Measurements from ENCODE around the gene EDIL3.

Gene EDIL3

DNA sequence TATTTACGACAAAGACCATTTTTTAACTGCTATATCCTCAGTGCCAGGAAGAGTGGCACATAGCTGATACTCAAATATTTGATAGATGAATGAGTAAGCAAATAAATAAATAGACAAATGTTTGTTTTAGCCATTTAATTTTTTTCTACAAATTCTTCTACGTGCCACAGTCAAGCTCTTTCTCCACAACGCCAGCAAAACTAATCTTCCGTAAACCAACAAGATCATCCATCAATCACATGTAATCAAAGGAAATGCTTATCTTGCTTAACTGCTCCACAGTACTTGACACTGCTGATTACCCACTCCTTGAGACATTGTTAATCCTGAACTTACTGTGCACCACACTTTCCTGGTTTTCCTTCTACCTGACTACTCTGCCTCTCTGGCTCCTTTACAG lies 136.7 kb downstream of the EDIL3 start:
- H3K4me3 ChIP-seq (ENCODE audit: low read length) = no peak overlapping the region
- no peak for TF ChIP-seq ZNF274 (IDR thresholded peaks at IDR 0.05; ENCODE audit: low read depth, low read length)

DNA sequence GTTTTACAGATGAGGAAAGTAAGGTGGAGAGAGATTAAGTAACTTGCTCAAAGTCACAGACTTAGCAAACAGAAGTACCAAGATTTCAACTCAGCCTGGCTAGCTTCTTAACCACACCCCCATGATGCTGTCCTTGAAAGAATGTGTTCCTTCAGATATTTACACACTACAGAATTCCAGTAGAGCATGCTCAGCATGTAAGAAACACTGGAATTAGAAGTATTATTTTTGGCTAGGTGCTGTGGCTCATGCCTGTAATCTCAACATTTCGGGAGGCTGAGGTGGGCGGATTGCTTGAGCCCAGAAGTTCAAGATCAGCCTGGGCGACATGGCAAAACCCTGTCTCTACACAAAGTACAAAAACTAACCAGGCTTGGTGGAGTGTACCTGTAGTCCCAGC lies 142.4 kb downstream of the EDIL3 start:
- no peak overlapping the region for H3K4me3 ChIP-seq (ENCODE audit: low read length)
- no peak for TF ChIP-seq ZNF274 (IDR thresholded peaks at IDR 0.05; ENCODE audit: low read depth, low read length)

DNA sequence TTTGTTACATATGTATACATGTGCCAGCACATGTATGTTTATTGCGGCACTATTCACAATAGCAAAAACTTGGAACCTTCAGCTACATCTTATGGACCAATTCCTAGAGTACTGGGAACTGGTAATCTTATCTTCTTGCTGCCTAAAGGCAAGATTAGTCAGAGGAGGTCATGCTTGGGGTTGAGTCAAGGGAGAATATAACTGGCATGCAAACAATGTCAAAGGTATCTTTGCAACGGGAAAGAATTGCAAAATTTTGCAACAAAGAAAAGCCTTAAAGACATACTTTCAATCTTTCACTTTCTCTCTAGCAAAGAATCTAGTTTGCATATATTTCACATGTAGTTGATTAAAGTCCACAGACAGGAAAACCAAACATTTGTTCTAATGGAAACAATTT lies 145.2 kb downstream of the EDIL3 start:
- no peak for TF ChIP-seq ZNF274 (IDR thresholded peaks at IDR 0.05; ENCODE audit: low read depth, low read length)
- H3K4me3 ChIP-seq (ENCODE audit: low read length) = no peak overlapping the region

DNA sequence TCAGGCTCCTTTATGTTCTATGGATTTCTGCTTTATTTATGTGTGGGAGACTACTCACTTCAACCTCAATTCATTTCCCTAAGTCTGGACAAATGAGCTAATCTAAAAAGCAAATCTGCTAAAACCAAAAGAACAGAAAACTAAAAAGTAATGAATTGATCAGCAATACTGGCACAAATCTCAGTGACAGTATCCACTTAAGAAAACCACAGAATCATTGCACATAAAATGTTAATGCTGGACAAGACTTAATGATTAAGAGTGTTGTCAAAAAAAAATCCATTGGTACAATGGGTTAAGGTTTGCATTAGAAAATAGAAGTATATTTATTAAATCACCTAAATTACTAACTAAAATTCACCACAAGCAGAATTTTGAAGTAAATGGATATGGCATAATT lies 147.6 kb downstream of the EDIL3 start:
- no peak overlapping the region for H3K4me3 ChIP-seq (ENCODE audit: low read length)
- no peak for TF ChIP-seq ZNF274 (IDR thresholded peaks at IDR 0.05; ENCODE audit: low read depth, low read length)

DNA sequence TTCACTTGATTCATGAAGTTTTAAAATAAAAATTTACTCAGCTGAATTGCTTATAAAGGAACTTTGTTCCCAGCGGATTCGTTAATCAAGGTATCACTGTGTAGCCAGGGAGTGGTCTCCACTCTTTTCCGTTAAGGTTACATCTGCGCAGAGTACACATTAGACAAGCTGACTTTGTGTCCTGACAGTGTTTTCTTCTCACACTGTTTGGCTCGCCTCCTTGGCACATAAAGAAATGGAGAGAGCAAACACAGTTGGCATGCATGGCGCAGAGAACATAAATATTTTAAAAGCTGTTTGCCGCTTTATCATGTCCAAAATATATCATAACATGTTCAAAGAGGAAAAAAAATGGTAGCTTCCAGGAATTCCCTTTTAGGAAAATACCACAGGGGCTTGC lies 153.2 kb downstream of the EDIL3 start:
- no peak for TF ChIP-seq ZNF274 (IDR thresholded peaks at IDR 0.05; ENCODE audit: low read depth, low read length)
- H3K4me3 ChIP-seq (ENCODE audit: low read length) = no peak overlapping the region

DNA sequence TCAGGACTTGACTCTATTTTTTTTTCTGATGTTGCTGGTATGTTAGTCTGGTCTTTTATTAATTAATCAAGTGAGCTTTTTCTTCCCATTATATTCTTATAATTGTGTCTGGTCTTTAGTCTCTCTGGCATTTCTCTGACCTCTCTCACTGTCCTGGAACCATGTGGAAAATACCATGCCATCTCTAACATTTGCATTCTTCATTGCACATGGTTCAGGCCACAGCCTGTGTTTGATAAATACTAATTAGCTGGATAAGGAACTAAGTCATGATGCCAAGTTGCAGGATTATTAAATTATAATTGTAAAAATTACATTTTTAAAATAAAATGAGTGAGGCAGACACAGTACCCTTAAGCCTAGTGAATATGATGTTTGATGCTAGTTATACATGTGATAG lies 155.6 kb downstream of the EDIL3 start:
- no peak overlapping the region for H3K4me3 ChIP-seq (ENCODE audit: low read length)
- no peak for TF ChIP-seq ZNF274 (IDR thresholded peaks at IDR 0.05; ENCODE audit: low read depth, low read length)

DNA sequence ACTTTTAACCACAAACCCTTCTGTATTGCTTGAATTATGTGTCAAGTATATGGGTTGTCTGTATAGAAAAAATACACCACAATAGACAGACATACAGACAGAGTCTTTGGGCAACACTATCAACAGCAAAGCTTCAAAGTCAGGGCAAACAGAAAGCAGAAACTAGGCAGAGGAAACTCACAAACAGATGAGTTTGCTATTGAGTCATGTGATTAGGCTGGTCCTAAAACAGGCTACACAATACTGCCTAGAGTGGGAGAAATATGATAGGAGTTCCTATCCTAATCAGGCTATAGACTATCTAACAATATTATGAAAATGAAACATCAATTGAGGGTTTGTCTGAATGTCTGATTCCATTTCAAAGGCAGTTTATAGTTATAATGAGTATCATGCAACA lies 156.4 kb downstream of the EDIL3 start:
- H3K4me3 ChIP-seq (ENCODE audit: low read length) = no peak overlapping the region
- no peak for TF ChIP-seq ZNF274 (IDR thresholded peaks at IDR 0.05; ENCODE audit: low read depth, low read length)

DNA sequence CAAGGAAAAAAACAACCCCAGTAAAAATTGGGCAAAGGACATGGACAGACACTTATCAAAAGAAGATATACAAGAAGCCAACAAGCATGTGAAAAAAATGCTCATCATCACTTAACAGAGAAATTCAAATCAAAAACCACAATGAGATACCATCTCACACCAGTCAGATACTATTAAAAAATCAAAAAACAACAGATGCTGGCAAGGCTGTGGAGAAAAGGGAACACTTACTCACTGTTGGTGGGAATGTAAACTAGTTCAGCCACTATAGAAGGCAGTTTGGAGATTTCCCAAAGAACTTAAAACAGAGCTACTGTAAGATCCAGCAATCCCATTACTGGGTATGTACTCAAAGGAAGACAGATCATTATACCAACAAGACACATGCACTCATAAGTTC lies 157.4 kb downstream of the EDIL3 start:
- no peak for TF ChIP-seq ZNF274 (IDR thresholded peaks at IDR 0.05; ENCODE audit: low read depth, low read length)
- H3K4me3 ChIP-seq (ENCODE audit: low read length) = no peak overlapping the region

DNA sequence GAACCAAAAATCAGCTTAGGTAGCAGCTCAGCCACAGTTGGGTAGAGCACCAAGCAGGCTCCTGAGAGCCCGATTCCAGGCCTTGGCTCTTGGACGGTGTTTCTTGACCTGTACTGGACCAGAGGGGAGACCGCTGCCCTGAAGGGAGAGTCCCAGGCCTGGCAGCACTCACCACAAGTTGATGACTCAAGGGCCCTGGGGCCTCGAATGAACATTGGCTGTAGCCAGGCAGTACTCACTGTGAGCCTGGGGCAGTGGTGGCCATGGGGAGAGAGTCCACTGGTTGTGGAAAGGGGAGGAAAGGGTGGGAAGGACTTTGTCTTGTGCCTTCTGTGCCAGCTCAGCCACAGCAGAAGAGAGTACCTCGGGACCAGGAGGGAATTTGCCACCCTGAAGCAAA lies 166.1 kb downstream of the EDIL3 start:
- no peak overlapping the region for H3K4me3 ChIP-seq (ENCODE audit: low read length)
- no peak for TF ChIP-seq ZNF274 (IDR thresholded peaks at IDR 0.05; ENCODE audit: low read depth, low read length)

DNA sequence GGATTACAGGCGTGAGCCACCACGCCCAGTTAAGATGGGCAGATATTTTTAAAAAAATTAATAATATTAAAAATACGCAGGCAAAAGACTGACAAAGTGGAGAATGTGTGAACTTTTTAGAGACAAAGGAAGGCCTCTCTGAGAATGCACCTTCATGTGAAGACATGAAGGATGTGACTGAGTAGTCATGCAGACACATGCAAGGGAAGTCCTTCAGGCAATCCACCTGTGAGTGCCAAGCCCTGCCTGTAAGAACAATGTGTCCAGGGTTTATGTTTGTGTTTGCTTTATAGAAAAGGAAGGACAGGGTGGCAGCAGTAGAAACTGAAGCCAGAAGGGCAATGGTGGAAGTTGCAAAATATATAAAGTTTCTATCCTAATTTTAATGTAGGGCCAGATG lies 169.2 kb downstream of the EDIL3 start:
- no peak for TF ChIP-seq ZNF274 (IDR thresholded peaks at IDR 0.05; ENCODE audit: low read depth, low read length)

DNA sequence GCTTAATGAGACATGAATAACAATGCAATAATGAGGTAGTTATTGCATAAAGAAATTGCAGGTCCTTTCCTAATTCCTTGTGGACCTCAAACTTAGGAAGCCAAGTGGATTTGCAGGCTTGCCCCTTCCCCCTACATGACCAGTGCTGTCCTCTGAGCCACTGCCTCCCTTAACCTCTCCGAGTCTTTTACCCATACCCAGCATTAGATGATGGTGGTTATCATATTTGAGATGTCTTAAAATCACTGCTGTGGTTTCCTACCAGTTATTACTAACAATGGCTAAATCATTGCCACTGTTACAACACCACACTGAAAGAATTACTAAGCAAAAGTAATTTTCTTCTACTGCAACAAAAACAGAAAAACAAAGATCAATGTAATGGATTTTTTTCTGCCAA lies 170.8 kb downstream of the EDIL3 start:
- no peak for TF ChIP-seq ZNF274 (IDR thresholded peaks at IDR 0.05; ENCODE audit: low read depth, low read length)
- H3K4me3 ChIP-seq (ENCODE audit: low read length) = no peak overlapping the region

More for the DNA sequence above, 169.2 kb downstream of the EDIL3 start:
- no peak overlapping the region for H3K4me3 ChIP-seq (ENCODE audit: low read length)

DNA sequence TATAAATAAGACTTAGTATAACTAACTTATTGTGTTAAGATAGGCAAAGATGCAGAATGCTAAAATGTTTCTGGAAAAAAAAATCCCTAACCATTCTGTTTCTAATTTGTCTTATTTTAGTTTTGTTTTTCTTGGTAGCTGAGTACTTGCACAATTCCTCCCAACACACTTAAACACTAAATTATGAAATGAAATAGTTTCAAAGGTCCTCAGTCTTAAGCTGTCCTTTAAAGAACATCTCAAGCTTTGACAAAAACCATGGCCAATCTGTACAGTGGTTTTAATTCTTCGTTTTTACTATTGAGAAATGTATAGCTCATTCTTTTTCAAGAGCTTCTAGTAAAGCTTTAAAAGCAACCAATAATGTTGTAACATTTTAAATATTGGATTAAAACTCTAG lies 171.5 kb downstream of the EDIL3 start:
- H3K4me3 ChIP-seq (ENCODE audit: low read length) = no peak overlapping the region
- no peak for TF ChIP-seq ZNF274 (IDR thresholded peaks at IDR 0.05; ENCODE audit: low read depth, low read length)

DNA sequence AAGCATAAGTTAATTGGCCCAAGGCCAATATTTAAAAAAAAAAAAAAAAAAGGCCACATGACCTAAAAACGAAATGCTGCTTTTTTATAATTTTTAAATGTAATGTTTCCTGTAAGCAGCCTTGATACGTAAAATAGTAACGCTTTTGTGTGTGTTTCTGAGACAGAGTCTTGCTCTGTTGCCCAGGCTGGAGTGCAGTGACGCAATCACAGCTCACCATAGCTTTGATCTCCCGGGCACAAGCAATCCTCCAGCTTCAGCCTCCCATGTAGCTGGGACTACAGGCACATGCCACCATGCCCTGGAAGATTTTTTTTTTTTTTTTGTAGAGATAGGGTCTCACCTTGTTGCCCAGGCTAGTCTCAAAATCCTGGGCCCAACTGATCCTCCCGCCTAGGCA lies 179.9 kb downstream of the EDIL3 start:
- H3K4me3 ChIP-seq (ENCODE audit: low read length) = no peak overlapping the region
- no peak for TF ChIP-seq ZNF274 (IDR thresholded peaks at IDR 0.05; ENCODE audit: low read depth, low read length)

DNA sequence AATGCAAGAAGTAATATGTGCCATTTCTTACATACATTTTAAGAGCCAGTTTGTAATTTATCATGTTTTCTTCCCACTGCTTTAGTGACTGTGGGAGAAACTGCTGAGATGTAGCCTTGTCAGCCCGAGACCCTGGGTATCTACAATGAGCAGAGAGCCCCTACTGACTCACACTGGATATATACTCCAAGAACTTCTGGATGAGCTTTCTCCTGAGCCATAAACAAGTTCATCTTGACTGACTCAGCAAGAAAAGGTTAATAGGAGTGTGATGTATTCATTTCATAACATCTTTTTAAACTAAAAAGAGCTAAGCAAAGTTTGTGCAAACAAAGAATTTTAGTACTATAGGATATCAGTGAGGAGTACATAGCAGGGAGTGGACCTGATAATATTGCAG lies 182.5 kb downstream of the EDIL3 start:
- no peak overlapping the region for H3K4me3 ChIP-seq (ENCODE audit: low read length)
- TF ChIP-seq ZNF274 (IDR thresholded peaks at IDR 0.05; ENCODE audit: low read depth, low read length) = no peak

DNA sequence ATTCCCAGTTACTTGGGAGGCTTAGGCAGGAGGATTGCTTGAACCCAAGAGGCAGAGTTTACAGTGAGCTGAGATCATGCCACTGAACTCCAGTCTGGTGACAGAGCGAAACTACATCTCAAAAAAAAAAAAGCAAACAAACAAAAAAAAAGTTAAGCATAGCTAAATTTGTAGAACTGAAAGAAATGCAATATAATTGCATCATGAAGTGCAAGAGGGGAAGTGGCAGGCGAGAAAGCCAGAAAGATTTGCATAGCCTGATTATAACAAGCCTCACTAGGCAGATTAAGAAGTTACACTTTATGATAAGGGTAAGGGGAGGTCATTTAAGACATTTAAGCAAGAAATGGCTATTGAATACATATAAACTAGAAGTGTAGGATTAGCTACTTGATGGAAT lies 187.1 kb downstream of the EDIL3 start:
- H3K4me3 ChIP-seq (ENCODE audit: low read length) = no peak overlapping the region
- no peak for TF ChIP-seq ZNF274 (IDR thresholded peaks at IDR 0.05; ENCODE audit: low read depth, low read length)

DNA sequence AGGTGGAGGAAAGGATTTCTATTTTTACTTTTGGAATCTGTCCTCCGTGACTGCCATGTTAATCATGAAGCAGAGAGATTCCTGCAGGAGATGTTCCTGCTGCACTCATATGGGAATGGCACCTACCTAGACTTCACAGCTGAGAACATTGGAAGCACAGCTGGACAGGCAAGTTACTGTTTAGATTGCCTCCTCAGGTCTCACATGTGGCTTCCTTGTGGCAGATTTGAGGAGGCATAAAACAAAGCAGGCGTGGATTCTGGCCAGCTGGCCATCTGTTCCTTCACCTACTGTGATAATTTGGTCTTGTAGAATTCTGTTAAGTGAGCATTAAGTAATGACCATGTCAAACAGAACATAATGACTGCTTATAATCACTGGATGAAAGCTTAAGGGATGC lies 193.4 kb downstream of the EDIL3 start:
- no peak overlapping the region for H3K4me3 ChIP-seq (ENCODE audit: low read length)
- TF ChIP-seq ZNF274 (IDR thresholded peaks at IDR 0.05; ENCODE audit: low read depth, low read length) = no peak

DNA sequence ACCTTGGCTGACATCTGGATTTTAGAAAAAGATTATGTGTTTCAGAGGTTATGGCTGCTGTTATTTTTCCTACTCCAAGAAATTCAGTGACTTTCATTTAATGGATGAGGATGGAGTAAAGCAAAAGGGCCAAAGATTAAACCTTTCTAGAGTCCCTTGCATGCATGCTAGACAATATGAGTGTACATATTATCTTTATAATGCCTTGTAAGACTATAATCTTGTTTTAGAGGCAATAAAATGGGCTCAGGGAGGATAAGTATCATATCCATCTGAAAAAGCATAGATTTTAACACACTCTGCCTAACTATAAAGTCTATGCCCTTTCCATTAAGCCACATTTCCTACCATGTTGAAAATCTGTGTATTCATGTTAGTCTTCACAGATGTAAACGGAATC lies 199.8 kb downstream of the EDIL3 start:
- TF ChIP-seq ZNF274 (IDR thresholded peaks at IDR 0.05; ENCODE audit: low read depth, low read length) = no peak
- no peak overlapping the region for H3K4me3 ChIP-seq (ENCODE audit: low read length)

Measured in GM08714 (cell line).